GM03348 (cell line): ENCODE measurements around the gene LTF.
"Not testable (repeated sequence)": the region's sequence is repeated elsewhere in the genome, so short reads cannot be mapped to it uniquely, and the experiment has no call there.

Experiments used
- DNase-seq: peaks from one replicate; pipeline ENCODE4 v3.0.0; 2012; ENCODE audit warnings: low spot score

LTF gene

GRCh38 chr3:46412786-46413298 lies 51.9 kb downstream of the LTF start:
- DNase-seq, result no peak

DNA sequence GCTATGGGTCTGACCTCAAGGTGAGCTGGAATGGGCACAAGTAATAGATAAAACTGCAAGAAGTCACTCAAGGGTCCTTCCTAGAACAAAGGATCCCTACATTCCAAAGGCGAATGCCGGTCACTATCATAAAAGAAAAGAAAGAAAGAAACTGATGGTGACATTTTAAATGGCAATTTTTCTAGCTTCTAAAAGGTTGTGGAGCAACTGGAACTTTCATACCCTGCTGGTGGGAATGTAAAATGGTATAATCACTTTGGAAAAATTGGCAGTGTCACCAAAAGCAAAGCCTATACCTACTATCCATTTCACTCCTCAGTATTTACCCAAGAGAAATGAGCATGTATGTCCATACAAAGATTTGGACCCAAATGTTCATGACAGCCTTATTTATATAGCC lies 53.4 kb downstream of the LTF start:
- no peak for DNase-seq

DNA sequence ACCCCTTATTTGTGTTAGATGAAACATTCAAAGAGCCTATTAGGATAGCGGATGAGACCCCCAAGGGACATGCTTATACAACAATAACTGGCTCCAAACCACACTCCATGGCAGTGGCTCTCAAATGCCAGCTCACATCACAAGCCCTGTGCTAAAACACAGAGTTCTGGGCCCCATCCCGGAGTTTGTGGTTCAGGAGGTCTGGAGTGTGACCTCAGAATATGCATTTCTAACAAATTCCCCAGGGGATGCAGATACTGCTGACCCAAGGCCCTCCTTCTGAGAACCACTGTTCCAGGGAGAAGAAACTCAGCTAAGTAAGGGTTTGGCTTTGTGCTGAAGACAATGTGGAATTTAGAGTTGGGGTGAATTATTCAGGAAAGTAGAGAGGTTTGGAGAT lies 54.0 kb downstream of the LTF start:
- DNase-seq, result no peak

DNA sequence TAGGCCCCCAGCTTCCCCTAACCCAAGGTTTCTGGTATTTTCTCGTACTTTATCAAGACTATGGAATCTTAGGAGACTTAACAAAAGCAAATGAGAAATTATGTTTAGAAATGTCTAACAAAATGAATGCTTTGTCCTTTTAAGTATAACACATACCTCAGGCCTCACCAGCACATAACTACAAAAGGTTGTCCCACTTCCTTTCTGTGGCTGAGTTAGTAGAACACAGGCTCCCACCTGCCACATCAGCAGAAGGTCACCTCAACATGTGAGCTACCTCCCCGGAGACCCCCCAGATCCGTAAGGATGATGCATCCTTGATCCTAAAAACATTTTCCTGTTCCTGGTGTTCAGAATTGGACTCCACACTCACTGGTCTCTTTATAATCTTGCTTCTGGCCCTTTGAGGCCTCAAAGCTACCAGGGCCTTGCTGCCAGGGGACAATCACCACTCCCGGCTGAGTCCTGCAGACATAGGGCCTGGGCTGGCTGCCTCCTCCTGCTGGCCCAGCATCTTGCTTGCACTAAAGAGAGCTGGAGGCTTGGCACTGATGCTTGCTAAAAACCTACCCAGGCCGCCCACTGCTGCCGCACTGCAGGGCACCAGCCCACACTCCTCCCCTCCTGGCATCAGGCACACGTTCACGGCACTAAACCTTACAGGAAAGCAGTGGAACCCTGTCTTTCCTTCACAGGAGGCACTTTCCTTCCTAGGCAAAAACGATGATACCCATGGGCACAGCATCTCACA lies 54.8 kb downstream of the LTF start:
- DNase-seq, result no peak

GRCh38 chr3:46408853-46409252 lies 55.9 kb downstream of the LTF start:
- no peak for DNase-seq

DNA sequence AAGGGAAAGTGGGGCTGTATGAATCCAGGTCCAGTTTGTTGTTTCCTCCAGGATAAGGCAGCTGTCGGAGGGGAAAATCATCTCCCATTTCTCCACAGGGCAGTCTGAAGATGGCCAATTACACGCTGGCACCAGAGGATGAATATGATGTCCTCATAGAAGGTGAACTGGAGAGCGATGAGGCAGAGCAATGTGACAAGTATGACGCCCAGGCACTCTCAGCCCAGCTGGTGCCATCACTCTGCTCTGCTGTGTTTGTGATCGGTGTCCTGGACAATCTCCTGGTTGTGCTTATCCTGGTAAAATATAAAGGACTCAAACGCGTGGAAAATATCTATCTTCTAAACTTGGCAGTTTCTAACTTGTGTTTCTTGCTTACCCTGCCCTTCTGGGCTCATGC lies 56.7 kb downstream of the LTF start:
- DNase-seq, result no peak

DNA sequence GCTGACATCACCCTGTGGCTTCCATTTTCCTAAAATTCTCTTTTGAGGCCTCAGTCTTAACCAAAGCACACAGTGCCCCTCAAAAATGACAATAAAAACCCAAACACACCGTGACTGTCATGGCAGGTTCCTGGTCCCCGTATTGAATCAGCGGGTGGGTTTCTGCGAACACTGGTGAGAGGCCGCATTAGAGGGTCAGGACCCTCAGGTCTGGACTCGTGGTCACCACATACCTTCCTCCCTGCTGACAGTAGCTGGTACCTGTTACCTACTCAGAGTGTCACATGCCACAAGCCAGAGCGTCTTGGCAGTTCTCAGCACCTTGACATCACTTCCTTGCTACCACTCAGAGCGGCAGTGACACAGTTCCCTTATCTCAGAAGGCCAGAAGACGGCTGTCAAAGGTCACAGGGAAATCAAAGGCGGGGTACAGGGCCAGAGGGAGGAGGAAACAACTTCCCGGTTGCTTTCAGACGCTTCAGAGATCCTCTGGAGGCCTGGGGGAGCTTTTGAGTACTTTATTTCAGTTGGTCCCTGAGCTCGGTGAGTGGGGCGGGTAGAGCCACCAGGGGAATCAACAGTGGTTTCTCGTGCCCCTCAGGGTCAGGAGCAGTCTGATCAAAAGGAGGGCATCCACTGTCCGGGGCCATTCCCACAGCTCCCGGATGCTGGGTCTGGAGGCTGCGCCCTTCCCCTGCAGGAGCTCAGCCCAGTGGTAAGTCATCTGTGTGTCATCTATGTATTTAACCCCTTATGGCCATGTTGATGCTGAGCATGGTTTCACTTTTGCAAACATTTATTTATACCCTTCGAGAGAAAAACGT lies 57.7 kb downstream of the LTF start, which contains the start of the genes CCR5AS and CCRL2:
TSS of gene CCR5AS (minus strand) at position 279 of the 824 bp plus-strand sequence.
TSS of gene CCRL2 (plus strand) at position 472 of the 824 bp plus-strand sequence. CDS start 821 bp downstream, outside the sequence.
- DNase-seq, result peak; percentile 27

DNA sequence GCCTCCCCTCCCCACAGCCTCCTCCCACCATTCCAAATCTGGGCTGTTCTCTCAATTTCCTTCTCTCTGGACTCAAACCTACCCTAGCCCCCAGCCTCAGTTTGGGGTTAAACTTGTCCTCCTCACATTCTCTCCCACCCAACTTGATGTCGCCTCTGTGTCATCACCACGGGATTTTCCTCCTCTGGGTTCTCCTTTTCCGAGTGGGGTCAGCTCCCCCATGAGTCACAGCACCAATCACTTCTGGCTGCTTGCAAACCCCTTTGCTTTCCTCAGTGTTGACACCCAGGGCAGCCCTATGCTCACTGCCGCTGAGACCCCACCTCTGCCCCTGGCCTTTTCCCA lies 58.3 kb downstream of the LTF start:
- DNase-seq, result no peak

- DNase-seq, result no peak
Observed at GRCh38 chr3:46405301-46406019, 59.2 kb downstream of the LTF start.

DNA sequence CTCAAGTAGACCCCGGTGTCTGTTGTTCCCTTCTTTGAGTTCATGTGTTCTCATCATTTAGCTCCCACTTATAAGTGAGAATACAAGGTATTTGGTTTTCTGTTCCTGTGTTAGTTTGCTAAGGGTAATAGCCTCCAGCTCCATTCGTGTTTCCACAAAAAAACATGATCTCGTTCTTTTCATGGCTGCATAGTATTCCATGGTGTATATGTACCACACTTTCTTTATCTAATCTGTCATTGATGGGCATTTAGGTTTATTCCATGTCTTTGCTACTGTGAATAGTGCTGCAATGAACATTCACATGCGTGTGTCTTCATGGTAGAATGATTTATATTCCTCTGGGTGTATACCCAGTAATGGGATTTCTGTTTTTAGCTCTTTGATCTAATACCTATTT lies 61.8 kb downstream of the LTF start:
- not testable (repeated sequence) for DNase-seq

DNA sequence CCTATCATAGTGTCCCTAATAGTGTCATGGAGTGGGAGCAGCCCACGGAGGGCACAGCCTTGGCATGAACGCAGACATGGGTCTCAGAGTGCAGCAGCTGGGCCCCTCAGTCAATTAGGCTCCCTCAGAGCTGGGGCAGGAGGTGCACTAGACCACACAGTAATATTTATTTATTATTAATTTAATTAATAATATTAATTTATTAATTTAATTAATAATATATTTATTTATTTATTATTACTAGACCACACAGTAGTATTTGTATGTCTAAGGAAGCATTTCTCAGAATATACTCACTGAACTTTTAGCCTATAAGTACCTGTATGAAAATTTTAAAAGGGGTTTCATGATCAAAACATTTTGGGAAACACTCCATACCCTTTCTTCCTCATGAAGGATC lies 63.1 kb downstream of the LTF start:
- no peak for DNase-seq

- DNase-seq, result no peak
Observed at GRCh38 chr3:46400846-46401245, 63.9 kb downstream of the LTF start.

DNA sequence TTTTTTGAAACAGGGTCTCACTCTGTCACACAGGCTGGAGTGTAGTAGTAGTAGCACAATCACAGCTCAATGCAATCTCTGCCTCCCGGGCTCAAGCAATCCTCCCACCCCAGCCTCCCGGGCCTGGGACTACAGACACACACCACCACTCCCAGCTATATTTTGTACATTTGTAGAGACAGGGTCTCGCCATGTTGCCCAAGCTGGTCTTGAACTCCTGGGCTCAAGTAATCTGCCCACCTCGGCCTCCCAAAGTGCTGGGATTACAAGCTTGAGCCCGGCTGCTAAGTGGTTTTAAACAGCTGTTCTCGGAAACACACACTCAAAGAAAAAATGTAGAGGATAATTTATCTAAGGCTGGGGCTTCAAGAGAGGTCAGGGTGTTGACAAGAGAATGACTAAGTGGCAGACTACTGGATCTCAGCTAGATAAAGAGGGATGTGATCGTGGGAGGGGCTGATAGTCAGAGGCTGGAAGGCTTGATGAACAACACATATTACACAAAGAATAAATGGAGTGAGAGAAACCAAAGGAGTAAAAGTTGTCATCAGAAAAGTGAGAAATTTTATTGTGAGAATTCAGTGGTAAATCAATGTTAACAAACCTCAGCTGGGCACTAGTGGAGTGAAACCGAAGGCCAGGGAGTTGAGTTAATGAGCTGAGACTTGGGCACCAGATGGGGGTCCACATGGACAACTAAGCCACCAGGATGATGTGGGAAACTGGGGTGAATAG lies 64.5 kb downstream of the LTF start:
- DNase-seq, result peak; percentile 33

- DNase-seq, result no peak
Observed at GRCh38 chr3:46399557-46399956, 65.1 kb downstream of the LTF start.

GRCh38 chr3:46399098-46399497 lies 65.6 kb downstream of the LTF start:
- DNase-seq, result no peak

DNA sequence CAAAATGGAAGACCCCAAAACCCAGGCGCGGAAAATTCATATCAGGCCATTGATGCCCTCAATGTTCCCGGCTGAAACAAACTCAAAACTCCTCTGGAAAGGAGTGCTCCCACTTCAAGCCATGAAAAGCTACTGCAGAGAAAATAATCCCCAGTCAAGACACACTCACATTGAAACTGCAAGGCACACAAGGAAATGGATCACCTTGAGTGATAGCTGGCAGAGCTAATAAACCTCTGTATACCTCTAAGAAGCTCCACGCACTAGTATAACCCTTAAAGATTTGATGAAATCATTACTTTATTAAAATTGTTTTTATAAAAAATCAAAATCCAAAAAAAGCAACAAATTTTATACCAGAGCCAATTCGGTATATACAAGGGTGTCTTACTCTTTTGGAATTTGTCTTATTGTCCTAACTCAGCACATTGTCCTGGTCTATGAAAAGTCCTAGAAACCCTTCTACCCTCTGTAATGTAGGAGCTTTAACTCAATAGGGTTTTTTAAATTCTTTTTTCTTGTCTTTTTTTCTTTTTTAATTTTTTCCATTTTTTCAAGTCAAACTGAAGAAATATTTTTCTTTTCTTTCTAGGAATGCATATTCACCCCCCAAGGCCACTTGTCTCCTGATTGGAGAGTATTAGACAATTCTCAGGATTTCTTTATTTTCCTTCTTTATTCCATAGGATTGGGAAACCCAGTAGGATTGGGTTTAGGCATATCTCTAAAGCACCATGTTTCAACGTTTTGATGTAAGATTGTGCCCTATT lies 66.3 kb downstream of the LTF start:
- DNase-seq, result no peak

DNA sequence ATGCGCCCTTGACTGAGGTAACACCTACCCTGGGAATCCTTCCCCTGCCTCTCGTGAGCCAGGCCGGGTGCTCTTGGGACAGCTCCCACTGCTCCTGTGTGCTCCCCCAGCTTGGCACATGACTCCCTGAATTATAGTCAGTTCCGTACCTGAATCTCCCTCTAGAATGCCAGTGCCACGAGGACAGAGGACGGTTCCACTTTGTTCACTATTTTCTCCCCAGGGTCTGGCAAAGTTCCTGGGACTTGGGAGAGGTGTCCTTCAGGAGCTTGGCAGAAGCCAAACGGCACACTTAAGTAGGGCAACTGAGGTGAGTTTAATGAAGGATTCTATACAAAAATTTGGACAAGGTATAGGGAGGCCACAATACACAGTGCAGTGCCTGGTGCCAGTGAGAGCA lies 67.6 kb downstream of the LTF start:
- DNase-seq, result no peak

- DNase-seq, result no peak
Observed at GRCh38 chr3:46395766-46396530, 68.8 kb downstream of the LTF start.

DNA sequence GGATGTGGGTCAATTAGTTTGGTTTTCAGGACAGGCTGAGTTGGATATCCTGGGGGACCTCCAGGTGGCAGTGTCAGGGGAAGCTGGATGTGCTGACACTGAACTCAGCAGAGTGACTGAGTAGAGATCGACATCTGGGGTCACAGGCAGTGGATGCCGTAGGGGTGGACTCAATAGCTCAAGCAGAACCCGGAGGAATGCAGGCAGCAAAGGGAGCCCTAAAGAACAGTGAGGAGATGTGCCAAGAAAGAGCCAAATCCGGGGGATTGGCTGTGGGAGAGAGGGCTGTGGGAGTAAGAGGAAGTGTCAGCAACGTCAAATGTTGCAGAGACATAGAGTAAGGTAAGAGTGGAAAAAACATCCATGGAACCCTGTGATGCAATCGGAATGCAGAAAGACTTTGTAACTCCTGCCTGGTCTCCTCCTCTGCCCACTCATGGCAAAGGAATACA lies 69.5 kb downstream of the LTF start:
- peak; percentile 27 for DNase-seq
